H1 (cell line): ENCODE results near the gene PVR. TPM values are rescaled to one million over a fixed set of nuclear protein-coding genes. Genes with fewer than 3 reads are reported as not detected.

Experiments used
- CHD2 ChIP-seq: IDR thresholded peaks from 2 replicates; pipeline ENCODE4 v1.6.1; 2012; ENCODE audit warnings: low read length, improper control_type of control experiment
- FOSL1 ChIP-seq: IDR thresholded peaks from 2 replicates; pipeline ENCODE4 v1.6.1; 2011; ENCODE audit warnings: mild to moderate bottlenecking, low read depth, low read length, moderate library complexity; ENCODE audit not compliant: insufficient read depth
- KDM5A ChIP-seq: fragments of 200-600 bp; IDR thresholded peaks from 2 replicates; pipeline ENCODE4 v1.7.1; 2012; ENCODE audit warnings: mild to moderate bottlenecking, low read length, inconsistent platforms, mixed read lengths
- NRF1 ChIP-seq: IDR thresholded peaks from 2 replicates; pipeline ENCODE4 v1.6.1; 2011; ENCODE audit warnings: mild to moderate bottlenecking, low read depth, low read length, improper control_type of control experiment
- SIX5 ChIP-seq: IDR thresholded peaks from 2 replicates; pipeline ENCODE4 v1.6.1; 2011; ENCODE audit warnings: mild to moderate bottlenecking, low read depth, low read length
- SRF ChIP-seq: IDR thresholded peaks from 2 replicates; pipeline ENCODE4 v1.6.1; 2011; ENCODE audit warnings: mild to moderate bottlenecking, low read depth, low read length, moderate library complexity
- SUZ12 ChIP-seq: fragments of 200-600 bp; sonication (generic); IDR thresholded peaks from 2 replicates; pipeline ENCODE4 v1.6.1; 2012; ENCODE audit warnings: mild to moderate bottlenecking, inconsistent platforms, low read length, moderate library complexity, mixed read lengths
- ZNF274 ChIP-seq: IDR thresholded peaks from 2 replicates; pipeline ENCODE4 v1.7.0; 2012; ENCODE audit warnings: low read length, borderline replicate concordance; ENCODE audit errors: extremely low read depth
- polyA plus RNA-seq, 7 experiments: library from polyadenylated mRNA; depleted of rRNA in 3 of 7; stranded (reverse) in 5 of 7; unstranded in 2 of 7; fragments of >200 nt in 5 of 7; fragments of 200-250 nt in 2 of 7; gene quantifications; 1 replicate in 5 of 7; 2 replicates in 1 of 7; 4 replicates in 1 of 7; pipeline versions ENCODE4 v1.2.1 to v1.2.3, GENCODE V29; 2011 to 2013; ENCODE audit warnings: missing spikeins in 2 of 7, mixed read lengths in 2 of 7
- total RNA-seq: library from RNA; stranded (reverse); fragmentation: NEBNext Ultra II Directional; extraction: Animal tissue kit (Norgen Biotek cat#: 25700); gene quantifications from 2 replicates; pipeline ENCODE4 v1.2.1, GENCODE V29; 2021
- TF ChIP-seq, protein P1 (sequence below): fragments of 300-600 bp; sonication (generic); IDR thresholded peaks from 2 replicates; pipeline ENCODE4 v1.7.1; 2012; ENCODE audit warnings: low read length, moderate library complexity, mild to moderate bottlenecking, inconsistent platforms; ENCODE audit not compliant: insufficient replicate concordance
- TF ChIP-seq, protein P2 (sequence below): IDR thresholded peaks from 2 replicates; pipeline ENCODE4 v1.6.1; 2012; ENCODE audit warnings: low read length, inconsistent platforms
- TF ChIP-seq, protein P3 (sequence below): IDR thresholded peaks from 2 replicates; pipeline ENCODE4 v1.6.1; 2012; ENCODE audit warnings: inconsistent platforms

Gene PVR
- total and polyA plus RNA-seq, 2 of the 8 experiments (the other 6 are each of a cell fraction or from before 2014, with no cell fraction given) = 13.3 to 14.8 TPM

DNA sequence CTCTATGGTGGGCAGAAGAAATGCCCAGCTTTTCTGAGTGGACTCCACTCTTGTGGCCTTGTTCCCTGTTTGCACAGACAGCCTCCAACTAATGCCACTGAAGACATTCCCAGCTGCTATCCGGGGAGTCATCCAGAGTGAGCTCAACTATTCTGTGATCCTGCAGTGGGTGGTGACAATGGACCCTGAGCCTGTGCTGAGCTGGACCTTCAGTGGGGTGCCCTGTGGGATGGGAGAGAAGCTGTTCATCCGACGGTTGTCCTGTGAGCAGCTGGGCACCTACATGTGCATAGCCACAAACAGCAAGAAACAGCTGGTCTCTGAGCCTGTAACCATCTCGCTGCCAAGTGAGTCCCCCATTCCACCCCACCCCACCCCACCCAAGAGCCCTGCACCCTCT, 20.1 kb upstream of the PVR start (continued):
- TF ChIP-seq, protein P1, sequence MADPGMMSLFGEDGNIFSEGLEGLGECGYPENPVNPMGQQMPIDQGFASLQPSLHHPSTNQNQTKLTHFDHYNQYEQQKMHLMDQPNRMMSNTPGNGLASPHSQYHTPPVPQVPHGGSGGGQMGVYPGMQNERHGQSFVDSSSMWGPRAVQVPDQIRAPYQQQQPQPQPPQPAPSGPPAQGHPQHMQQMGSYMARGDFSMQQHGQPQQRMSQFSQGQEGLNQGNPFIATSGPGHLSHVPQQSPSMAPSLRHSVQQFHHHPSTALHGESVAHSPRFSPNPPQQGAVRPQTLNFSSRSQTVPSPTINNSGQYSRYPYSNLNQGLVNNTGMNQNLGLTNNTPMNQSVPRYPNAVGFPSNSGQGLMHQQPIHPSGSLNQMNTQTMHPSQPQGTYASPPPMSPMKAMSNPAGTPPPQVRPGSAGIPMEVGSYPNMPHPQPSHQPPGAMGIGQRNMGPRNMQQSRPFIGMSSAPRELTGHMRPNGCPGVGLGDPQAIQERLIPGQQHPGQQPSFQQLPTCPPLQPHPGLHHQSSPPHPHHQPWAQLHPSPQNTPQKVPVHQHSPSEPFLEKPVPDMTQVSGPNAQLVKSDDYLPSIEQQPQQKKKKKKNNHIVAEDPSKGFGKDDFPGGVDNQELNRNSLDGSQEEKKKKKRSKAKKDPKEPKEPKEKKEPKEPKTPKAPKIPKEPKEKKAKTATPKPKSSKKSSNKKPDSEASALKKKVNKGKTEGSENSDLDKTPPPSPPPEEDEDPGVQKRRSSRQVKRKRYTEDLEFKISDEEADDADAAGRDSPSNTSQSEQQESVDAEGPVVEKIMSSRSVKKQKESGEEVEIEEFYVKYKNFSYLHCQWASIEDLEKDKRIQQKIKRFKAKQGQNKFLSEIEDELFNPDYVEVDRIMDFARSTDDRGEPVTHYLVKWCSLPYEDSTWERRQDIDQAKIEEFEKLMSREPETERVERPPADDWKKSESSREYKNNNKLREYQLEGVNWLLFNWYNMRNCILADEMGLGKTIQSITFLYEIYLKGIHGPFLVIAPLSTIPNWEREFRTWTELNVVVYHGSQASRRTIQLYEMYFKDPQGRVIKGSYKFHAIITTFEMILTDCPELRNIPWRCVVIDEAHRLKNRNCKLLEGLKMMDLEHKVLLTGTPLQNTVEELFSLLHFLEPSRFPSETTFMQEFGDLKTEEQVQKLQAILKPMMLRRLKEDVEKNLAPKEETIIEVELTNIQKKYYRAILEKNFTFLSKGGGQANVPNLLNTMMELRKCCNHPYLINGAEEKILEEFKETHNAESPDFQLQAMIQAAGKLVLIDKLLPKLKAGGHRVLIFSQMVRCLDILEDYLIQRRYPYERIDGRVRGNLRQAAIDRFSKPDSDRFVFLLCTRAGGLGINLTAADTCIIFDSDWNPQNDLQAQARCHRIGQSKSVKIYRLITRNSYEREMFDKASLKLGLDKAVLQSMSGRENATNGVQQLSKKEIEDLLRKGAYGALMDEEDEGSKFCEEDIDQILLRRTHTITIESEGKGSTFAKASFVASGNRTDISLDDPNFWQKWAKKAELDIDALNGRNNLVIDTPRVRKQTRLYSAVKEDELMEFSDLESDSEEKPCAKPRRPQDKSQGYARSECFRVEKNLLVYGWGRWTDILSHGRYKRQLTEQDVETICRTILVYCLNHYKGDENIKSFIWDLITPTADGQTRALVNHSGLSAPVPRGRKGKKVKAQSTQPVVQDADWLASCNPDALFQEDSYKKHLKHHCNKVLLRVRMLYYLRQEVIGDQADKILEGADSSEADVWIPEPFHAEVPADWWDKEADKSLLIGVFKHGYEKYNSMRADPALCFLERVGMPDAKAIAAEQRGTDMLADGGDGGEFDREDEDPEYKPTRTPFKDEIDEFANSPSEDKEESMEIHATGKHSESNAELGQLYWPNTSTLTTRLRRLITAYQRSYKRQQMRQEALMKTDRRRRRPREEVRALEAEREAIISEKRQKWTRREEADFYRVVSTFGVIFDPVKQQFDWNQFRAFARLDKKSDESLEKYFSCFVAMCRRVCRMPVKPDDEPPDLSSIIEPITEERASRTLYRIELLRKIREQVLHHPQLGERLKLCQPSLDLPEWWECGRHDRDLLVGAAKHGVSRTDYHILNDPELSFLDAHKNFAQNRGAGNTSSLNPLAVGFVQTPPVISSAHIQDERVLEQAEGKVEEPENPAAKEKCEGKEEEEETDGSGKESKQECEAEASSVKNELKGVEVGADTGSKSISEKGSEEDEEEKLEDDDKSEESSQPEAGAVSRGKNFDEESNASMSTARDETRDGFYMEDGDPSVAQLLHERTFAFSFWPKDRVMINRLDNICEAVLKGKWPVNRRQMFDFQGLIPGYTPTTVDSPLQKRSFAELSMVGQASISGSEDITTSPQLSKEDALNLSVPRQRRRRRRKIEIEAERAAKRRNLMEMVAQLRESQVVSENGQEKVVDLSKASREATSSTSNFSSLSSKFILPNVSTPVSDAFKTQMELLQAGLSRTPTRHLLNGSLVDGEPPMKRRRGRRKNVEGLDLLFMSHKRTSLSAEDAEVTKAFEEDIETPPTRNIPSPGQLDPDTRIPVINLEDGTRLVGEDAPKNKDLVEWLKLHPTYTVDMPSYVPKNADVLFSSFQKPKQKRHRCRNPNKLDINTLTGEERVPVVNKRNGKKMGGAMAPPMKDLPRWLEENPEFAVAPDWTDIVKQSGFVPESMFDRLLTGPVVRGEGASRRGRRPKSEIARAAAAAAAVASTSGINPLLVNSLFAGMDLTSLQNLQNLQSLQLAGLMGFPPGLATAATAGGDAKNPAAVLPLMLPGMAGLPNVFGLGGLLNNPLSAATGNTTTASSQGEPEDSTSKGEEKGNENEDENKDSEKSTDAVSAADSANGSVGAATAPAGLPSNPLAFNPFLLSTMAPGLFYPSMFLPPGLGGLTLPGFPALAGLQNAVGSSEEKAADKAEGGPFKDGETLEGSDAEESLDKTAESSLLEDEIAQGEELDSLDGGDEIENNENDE = no peak
- TF ChIP-seq FOSL1 (no peak), NRF1 (no peak), KDM5A (no peak), SUZ12 (no peak), ZNF274 (no peak), SIX5 (no peak), CHD2 (no peak), SRF (no peak)
- TF ChIP-seq, protein P2, sequence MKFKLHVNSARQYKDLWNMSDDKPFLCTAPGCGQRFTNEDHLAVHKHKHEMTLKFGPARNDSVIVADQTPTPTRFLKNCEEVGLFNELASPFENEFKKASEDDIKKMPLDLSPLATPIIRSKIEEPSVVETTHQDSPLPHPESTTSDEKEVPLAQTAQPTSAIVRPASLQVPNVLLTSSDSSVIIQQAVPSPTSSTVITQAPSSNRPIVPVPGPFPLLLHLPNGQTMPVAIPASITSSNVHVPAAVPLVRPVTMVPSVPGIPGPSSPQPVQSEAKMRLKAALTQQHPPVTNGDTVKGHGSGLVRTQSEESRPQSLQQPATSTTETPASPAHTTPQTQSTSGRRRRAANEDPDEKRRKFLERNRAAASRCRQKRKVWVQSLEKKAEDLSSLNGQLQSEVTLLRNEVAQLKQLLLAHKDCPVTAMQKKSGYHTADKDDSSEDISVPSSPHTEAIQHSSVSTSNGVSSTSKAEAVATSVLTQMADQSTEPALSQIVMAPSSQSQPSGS = no peak
- TF ChIP-seq, protein P3, sequence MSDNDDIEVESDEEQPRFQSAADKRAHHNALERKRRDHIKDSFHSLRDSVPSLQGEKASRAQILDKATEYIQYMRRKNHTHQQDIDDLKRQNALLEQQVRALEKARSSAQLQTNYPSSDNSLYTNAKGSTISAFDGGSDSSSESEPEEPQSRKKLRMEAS = no peak
